ENCODE results near the gene WWOX. TPM values are rescaled to one million over a fixed set of nuclear protein-coding genes. Genes with fewer than 3 reads are reported as not detected.

WWOX gene
- total RNA-seq, 6 experiments from 2014 or later = 13.0 to 24.3 (median 16.5) TPM

DNA sequence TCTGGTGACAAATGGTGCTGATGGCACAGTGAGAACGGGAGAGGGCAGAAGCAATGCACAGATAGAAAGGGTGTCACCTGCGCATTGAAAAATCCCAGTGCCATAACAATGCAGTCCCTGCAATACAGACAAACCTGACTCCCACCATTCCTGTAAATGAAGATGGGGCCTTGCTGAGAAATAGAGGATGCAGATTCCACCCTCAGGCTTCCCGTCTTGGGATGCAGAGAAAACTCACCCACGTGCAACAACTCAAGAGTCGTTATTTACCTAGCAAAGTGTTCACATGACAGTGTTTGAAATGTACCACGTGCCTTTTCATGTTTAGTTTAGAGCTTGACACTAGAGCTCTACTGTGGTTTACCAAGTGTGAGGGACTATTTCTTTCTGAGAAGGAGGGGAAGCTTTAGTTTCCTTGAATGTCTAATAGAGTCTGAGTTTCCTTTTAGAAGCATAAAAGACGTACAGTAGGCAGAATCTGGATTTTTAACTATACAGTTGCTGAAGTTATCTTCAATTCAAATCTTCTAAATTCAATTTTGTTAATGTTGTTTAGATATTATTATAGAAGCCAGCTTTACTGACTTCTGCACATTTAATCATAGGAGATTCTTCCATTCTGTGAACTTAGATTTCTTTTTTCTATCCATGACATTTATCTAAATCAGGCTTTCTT is 35.6 kb downstream of the WWOX start:
- Histone ChIP-seq H3K27me3 (no peaks in the 10 kb centered on the region), H3K9me3 (no peaks in the 10 kb centered on the region), H3K27ac (no peak overlapping the region), H3K4me1 (peaks cover 0 to 32% (median 11%) of the 10 kb centered on the region in 4 donors), H3K4me3 (no peak overlapping the region), H3K36me3 (no peaks in the 10 kb centered on the region)
- intact Hi-C loops (cut with DNase I) = no loop called here
- no peak for DNase-seq
- TF ChIP-seq POLR2A (IDR thresholded peaks at IDR 0.05) (no peak), CTCF (IDR thresholded peaks at IDR 0.05) (no peak)
- ATAC-seq = peak in 3 of 4 donors; percentile 51 to 68 (median 58)
- WGBS (ENCODE audit: insufficient coverage, low coverage, low lambda C conversion rate, missing lambda C conversion rate) = 46% methylated on average over 7 of the region's 7 CpGs

- no peak for ATAC-seq
- DNase-seq = no peak
- WGBS (ENCODE audit: insufficient coverage, low coverage, low lambda C conversion rate, missing lambda C conversion rate) = 98% methylated on average over 11 of the region's 11 CpGs
- intact Hi-C loops (cut with DNase I) = no loop called here
- H3K4me3 ChIP-seq = no peak overlapping the region
- no peaks in the 10 kb centered on the region for H3K9me3 ChIP-seq
- H3K36me3 ChIP-seq = no peaks in the 10 kb centered on the region
- TF ChIP-seq CTCF (IDR thresholded peaks at IDR 0.05) = no peak
- no peak for TF ChIP-seq POLR2A (IDR thresholded peaks at IDR 0.05)
- peaks cover 0 to 39% (median 11%) of the 10 kb centered on the region in 4 donors for H3K4me1 ChIP-seq
- H3K27me3 ChIP-seq = no peaks in the 10 kb centered on the region
- no peak overlapping the region for H3K27ac ChIP-seq
These were observed 37.7 kb downstream of the WWOX start for GRCh38 chr16:78137179-78137578.

DNA sequence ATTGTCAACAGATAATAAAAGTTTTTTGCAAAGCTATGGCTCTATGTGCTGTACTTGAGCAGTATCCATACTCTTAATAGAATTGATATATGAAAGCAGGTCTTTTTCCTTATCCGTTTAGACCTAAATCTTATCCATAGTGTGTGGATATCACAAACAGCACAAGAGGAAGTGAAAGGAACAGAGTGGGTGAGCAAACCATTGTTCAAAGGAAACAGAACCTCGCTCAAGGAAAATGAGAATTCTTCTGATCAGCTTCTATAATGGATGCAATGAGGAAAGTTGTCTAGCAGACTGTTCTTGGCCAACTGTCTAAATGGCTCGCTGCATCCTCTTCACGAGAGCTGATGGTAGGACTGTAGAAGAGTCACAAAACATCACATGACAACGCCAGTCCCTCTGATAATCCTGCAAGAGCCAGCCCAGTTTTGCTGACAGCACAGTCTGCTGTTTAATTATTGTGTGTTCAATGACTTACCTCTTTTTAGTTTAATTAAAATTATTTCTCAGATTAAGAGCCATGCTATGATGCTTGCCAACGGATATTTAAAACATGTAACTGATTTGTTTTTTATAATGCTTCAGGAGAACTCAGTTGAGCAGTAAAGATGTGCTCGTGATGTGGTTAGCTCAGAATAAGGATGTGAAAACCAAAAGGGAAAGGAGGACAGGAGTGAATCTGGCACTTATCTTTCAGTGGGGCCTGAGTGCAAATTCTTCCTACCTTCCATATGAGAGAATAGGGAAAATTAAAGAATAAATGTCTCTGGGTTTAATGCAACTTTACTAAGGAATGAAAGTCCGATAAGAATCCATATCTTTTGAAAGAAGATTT is 38.5 kb downstream of the WWOX start:
- Histone ChIP-seq H3K36me3 (no peaks in the 10 kb centered on the region), H3K4me1 (peaks cover 0 to 39% (median 11%) of the 10 kb centered on the region in 4 donors), H3K4me3 (no peak overlapping the region), H3K27me3 (no peaks in the 10 kb centered on the region), H3K27ac (no peak overlapping the region), H3K9me3 (no peaks in the 10 kb centered on the region)
- TF ChIP-seq POLR2A (IDR thresholded peaks at IDR 0.05) (no peak), CTCF (IDR thresholded peaks at IDR 0.05) (no peak)
- WGBS (ENCODE audit: insufficient coverage, low coverage, low lambda C conversion rate, missing lambda C conversion rate) = 81% methylated on average over 8 of the region's 8 CpGs
- intact Hi-C loops (cut with DNase I) = no loop called here
- no peak for DNase-seq
- no peak for ATAC-seq

DNA sequence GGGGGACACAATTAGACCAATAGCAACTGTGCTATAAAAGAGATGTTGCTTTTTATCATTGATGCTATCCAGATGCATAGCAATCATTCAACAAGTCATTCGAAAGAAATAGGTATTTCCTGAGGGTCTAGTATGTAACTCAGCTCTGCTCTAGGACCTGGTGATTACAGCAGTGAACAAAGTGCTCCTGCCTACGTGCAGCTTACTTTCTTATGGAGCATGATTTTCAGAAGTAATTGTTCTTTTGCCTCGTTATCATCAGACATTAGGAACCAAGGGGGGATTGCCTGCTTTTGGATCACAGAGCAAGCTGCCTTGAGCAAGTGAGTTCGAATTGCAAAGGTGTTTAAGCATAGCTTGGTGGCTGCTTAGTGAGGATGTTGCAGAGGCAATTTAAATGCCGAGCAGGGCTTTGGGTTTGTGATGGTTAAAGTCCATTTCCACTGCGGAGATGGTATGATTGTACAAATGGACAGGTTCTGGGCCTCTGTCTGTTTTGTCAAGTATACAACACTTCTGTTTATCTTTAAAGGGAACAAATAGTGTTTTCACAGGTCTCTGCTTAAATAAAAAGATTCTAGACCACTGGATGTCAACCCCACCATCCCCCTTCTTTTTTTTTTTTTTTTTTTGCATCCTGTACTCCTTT is 41.5 kb downstream of the WWOX start:
- DNase-seq (no peak), ATAC-seq (peak in 3 of 4 donors; percentile 35 to 69 (median 36))
- intact Hi-C loops (cut with DNase I) = loop anchor here in 1 of 2 donors (10.0 kb wide), 1 partner anchor 84 kb away; no protein-coding TSS in a partner anchor
- no peak overlapping the region for H3K27ac ChIP-seq
- no peaks in the 10 kb centered on the region for H3K36me3 ChIP-seq
- H3K4me1 ChIP-seq = peaks cover 0 to 11% (median 1%) of the 10 kb centered on the region in 4 donors
- no peak for TF ChIP-seq POLR2A (IDR thresholded peaks at IDR 0.05)
- no peak for TF ChIP-seq CTCF (IDR thresholded peaks at IDR 0.05)
- no peaks in the 10 kb centered on the region for H3K9me3 ChIP-seq
- 65% methylated on average over 6 of the region's 6 CpGs for WGBS (ENCODE audit: insufficient coverage, low coverage, low lambda C conversion rate, missing lambda C conversion rate)
- H3K4me3 ChIP-seq = no peak overlapping the region
- no peaks in the 10 kb centered on the region for H3K27me3 ChIP-seq

Measured in right lobe of liver (tissue), 6 donors.